SK-N-SH treated with all-trans-retinoic acid at 6 μM for 48 hours (cell line): Measurements from ENCODE around the gene OSBPL5.

ENCODE experiments used
- ARNTL ChIP-seq: fragments of 450-650 bp; formaldehyde crosslinking; IDR thresholded peaks from 2 replicates; pipeline ENCODE4 v1.5.0; 2020; ENCODE audit warnings: low read depth, mild to moderate bottlenecking, moderate library complexity, borderline replicate concordance
- CSDC2 ChIP-seq: fragments of 250-450 bp; sonication (Bioruptor Pico); IDR thresholded peaks from 2 replicates; pipeline ENCODE4 v1.5.0; 2020; ENCODE audit warnings: mild to moderate bottlenecking, moderate library complexity
- RARB ChIP-seq: fragments of 250-450 bp; sonication (Bioruptor Pico); IDR thresholded peaks from 2 replicates; pipeline ENCODE4 v1.8.0; 2021; ENCODE audit warnings: mild to moderate bottlenecking, moderate library complexity
- SNAI2 ChIP-seq: fragments of 250-450 bp; sonication (Bioruptor Pico); IDR thresholded peaks from 2 replicates; pipeline ENCODE4 v1.5.0; 2020; ENCODE audit warnings: mild to moderate bottlenecking, moderate library complexity
- TCF4 ChIP-seq: fragments of 250-450 bp; sonication (Bioruptor Pico); IDR thresholded peaks from 2 replicates; pipeline ENCODE4 v1.8.0; 2021; ENCODE audit warnings: mild to moderate bottlenecking, moderate library complexity, borderline replicate concordance
- TSHZ2 ChIP-seq: fragments of 250-450 bp; sonication (Bioruptor Pico); IDR thresholded peaks from 2 replicates; pipeline ENCODE4 v1.5.0; 2020; ENCODE audit warnings: mild to moderate bottlenecking, moderate library complexity
- ZC3H10 ChIP-seq: fragments of 250-450 bp; sonication (Bioruptor Pico); IDR thresholded peaks from 2 replicates; pipeline ENCODE4 v1.5.1; 2021; ENCODE audit warnings: mild to moderate bottlenecking, moderate library complexity
- ZNF70 ChIP-seq: fragments of 450-650 bp; formaldehyde crosslinking; IDR thresholded peaks from 2 replicates; pipeline ENCODE4 v1.5.0; 2020; ENCODE audit warnings: mild to moderate bottlenecking, moderate library complexity
- ZNF8 ChIP-seq: fragments of 450-650 bp; formaldehyde crosslinking; IDR thresholded peaks from 2 replicates; pipeline ENCODE4 v1.5.0; 2020; ENCODE audit warnings: mild to moderate bottlenecking, moderate library complexity
- TF ChIP-seq, protein P1 (sequence below): fragments of 250-450 bp; sonication (Bioruptor Pico); IDR thresholded peaks from 2 replicates; pipeline ENCODE4 v1.8.0; 2020; ENCODE audit warnings: mild to moderate bottlenecking, moderate library complexity, borderline replicate concordance
- TF ChIP-seq, protein P2 (sequence below): fragments of 250-450 bp; sonication (Bioruptor Pico); IDR thresholded peaks from 2 replicates; pipeline ENCODE4 v1.8.0; 2021; ENCODE audit warnings: low read depth, mild to moderate bottlenecking, moderate library complexity, borderline replicate concordance

DNA sequence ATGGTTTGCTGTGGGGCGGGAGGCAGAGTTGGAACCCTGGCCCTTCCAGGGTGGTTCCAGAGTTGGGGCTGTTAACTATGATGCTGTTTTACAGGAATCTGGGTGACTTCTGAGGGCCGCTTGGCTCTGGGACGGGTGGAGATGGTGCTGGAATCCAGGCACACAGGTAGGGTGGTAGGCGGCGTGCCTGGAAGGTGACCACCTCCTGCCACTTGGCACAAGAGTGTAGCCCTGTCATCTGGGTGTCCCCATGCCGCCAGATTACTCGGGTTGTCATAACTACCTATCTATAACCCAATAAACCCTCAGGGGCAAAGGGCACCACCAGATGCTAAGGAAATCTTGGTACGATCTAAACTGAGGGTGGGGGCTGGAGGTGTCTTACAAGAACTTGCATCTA is 109.2 kb downstream of the OSBPL5 start:
- TF ChIP-seq ZNF8 (CRISPR knock-in tag) (no peak), CSDC2 (CRISPR knock-in tag) (no peak), ZC3H10 (no peak), ZNF70 (no peak), SNAI2 (CRISPR knock-in tag) (no peak), RARB (CRISPR knock-in tag) (no peak), TCF4 (CRISPR knock-in tag) (no peak), TSHZ2 (no peak), ARNTL (CRISPR knock-in tag) (no peak)
- TF ChIP-seq, protein P1, sequence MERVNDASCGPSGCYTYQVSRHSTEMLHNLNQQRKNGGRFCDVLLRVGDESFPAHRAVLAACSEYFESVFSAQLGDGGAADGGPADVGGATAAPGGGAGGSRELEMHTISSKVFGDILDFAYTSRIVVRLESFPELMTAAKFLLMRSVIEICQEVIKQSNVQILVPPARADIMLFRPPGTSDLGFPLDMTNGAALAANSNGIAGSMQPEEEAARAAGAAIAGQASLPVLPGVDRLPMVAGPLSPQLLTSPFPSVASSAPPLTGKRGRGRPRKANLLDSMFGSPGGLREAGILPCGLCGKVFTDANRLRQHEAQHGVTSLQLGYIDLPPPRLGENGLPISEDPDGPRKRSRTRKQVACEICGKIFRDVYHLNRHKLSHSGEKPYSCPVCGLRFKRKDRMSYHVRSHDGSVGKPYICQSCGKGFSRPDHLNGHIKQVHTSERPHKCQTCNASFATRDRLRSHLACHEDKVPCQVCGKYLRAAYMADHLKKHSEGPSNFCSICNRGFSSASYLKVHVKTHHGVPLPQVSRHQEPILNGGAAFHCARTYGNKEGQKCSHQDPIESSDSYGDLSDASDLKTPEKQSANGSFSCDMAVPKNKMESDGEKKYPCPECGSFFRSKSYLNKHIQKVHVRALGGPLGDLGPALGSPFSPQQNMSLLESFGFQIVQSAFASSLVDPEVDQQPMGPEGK: no peak
- TF ChIP-seq, protein P2, sequence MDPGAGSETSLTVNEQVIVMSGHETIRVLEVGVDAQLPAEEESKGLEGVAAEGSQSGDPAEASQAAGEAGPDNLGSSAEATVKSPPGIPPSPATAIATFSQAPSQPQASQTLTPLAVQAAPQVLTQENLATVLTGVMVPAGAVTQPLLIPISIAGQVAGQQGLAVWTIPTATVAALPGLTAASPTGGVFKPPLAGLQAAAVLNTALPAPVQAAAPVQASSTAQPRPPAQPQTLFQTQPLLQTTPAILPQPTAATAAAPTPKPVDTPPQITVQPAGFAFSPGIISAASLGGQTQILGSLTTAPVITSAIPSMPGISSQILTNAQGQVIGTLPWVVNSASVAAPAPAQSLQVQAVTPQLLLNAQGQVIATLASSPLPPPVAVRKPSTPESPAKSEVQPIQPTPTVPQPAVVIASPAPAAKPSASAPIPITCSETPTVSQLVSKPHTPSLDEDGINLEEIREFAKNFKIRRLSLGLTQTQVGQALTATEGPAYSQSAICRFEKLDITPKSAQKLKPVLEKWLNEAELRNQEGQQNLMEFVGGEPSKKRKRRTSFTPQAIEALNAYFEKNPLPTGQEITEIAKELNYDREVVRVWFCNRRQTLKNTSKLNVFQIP (CRISPR knock-in tag): no peak
